HFF-Myc (cell line): ENCODE results near the gene HERC6.
A peak's percentile ranks its signal among the peaks of the same experiment; 100 is the strongest.
"Not testable (repeated sequence)": the region's sequence is repeated elsewhere in the genome, so short reads cannot be mapped to it uniquely, and the experiment has no call there.

Source experiments
- DNase-seq: peaks from one replicate; pipeline ENCODE4 v3.0.0-alpha.2; 2011; ENCODE audit warnings: low read depth; ENCODE audit errors: extremely low read depth
- H3K4me3 ChIP-seq: replicated peaks from 2 replicates; pipeline ENCODE4 v1.5.1; 2011; ENCODE audit warnings: low read depth, mild to moderate bottlenecking, control low read depth, low read length
- TF ChIP-seq, protein P1 (sequence below): IDR thresholded peaks from 2 replicates; pipeline ENCODE4 v1.5.1; 2012; ENCODE audit warnings: mild to moderate bottlenecking, low read depth, low read length, control low read depth; ENCODE audit errors: missing control alignments

Gene HERC6

DNA sequence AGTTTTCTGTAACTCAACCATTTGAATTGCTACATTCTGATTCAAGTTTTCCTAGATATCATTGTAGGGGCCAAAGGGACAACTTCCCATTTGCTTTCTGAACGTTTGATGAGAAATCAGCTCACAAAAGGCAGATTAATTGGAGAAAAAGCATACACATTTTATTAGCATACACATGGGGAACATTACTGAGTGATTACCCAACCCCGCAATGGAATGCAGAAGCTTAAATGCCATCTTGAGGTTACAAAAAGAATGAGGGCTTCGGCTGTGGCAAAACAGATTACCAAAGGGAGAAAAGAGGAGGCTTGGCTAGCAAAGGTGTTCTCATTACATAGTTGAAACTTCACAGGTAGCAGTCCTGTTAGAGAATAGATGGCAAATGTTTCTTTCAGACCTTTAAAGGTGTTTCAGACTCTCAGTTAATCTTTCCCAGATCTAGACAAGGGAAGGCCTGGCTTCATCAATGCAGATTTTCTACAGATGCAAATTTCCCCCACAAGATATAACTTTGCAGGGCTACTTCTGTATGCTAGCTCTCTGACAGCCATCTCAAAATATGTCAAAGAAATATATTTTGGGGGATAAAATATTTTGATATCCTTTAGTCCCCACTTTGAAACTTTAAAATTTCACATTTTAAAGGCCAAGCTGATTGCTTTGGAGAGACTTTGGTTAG is 26.5 kb upstream of the HERC6 start:
- TF ChIP-seq, protein P1, sequence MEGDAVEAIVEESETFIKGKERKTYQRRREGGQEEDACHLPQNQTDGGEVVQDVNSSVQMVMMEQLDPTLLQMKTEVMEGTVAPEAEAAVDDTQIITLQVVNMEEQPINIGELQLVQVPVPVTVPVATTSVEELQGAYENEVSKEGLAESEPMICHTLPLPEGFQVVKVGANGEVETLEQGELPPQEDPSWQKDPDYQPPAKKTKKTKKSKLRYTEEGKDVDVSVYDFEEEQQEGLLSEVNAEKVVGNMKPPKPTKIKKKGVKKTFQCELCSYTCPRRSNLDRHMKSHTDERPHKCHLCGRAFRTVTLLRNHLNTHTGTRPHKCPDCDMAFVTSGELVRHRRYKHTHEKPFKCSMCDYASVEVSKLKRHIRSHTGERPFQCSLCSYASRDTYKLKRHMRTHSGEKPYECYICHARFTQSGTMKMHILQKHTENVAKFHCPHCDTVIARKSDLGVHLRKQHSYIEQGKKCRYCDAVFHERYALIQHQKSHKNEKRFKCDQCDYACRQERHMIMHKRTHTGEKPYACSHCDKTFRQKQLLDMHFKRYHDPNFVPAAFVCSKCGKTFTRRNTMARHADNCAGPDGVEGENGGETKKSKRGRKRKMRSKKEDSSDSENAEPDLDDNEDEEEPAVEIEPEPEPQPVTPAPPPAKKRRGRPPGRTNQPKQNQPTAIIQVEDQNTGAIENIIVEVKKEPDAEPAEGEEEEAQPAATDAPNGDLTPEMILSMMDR = no peak
- no peak overlapping the region for H3K4me3 ChIP-seq
- peak; percentile 25 for DNase-seq

DNA sequence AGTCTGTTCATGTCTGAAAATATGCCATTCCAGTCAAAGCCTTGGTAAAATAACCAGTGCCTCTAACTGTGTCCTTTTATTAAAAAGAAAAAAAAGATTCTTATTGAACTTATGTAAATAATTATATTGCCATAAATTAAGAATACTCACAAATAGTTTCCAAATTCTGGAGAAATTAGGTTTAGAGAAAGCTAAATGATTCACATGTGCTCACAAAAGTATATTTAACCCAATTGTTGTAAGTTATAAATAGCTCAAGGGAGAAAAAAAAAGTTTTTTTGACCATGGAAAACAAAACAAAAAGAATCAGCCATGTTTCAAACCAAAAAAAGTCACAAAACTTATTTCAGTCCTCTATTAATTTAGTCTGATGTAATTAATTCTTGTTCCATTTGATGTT is 25.3 kb upstream of the HERC6 start:
- TF ChIP-seq, protein P1 = no peak

DNA sequence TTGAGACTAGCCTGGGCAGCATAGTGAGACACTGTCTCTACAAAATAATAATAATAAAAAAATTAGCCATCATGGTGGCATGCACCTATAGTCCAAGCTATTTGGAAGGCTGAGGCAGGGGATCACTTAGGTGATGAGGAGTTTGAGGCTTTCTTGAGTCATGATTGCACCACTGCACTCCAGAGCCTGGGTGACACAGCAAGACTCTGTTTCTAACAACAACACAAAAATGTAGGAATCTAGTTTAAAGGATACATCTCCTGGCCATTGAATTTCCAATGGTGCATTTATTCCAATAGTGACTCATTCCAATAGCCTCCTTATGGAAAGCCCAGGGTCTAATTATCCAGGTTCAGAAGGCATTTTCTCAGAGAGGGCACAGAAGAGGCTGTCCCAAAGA is 21.9 kb upstream of the HERC6 start:
- TF ChIP-seq, protein P1 = no peak
- no peak overlapping the region for H3K4me3 ChIP-seq
- DNase-seq = no peak

More for the DNA sequence above, 25.3 kb upstream of the HERC6 start:
- no peak for DNase-seq
- H3K4me3 ChIP-seq = no peak overlapping the region

DNA sequence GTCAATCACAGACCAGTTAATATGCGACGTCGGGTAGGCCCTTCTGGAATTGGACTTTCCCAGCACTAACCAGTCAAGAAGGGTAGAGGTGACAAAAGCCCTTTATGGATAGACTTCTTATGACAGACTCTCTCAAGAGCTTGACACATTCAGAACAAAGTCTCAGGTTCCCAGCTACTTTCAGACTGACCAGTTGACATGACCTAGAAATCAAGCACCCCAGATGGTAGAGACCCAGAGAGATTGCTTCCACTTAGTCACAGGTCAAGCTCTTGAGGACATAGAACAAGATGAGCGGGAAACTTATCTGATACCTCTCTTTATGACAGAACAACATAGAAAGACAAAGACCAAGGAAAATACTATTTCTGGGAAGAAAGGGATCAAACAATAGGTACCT is 21.4 kb upstream of the HERC6 start:
- H3K4me3 ChIP-seq = no peak overlapping the region
- DNase-seq = no peak
- TF ChIP-seq, protein P1 = no peak

DNA sequence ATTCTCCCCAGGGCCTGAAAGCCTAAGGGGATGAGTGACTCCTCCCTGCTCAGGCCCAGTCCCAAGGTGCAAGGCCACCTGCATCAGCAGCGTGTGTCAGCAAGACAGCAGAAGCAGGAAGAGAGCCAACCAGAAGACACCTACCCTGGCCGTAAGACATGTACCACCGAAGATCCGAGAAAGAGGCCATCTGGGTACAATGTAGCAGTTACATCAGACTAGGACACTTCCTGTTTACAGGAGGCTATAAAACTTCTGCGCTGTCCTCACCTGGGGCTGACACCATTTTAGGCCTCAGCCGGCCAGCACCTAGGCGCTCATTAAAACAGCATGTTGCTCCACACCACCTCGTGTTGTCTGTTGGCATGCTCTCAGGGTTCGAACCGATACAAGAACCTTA is 19.1 kb upstream of the HERC6 start:
- TF ChIP-seq, protein P1 = no peak
- no peak for DNase-seq
- no peak overlapping the region for H3K4me3 ChIP-seq

DNA sequence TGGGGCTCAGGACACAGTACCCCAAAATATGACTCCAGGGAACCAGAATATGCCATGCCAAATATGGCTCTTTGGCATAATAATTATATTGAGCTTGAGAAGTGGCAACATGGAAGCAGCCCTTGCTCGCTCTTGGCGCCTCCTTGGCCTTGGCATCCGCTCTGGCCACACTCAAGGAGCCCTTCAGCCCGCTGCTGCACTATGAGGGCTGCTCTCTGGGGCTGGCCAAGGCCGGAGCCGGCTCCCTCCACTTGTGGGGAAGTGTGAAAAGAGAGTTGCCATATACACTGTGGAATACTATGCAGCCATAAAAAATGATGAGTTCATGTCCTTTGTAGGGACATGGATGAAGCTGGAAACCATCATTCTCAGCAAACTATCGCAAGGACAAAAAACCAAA is 18.4 kb upstream of the HERC6 start:
- H3K4me3 ChIP-seq = no peak overlapping the region
- TF ChIP-seq, protein P1 = no peak
- no peak for DNase-seq

DNA sequence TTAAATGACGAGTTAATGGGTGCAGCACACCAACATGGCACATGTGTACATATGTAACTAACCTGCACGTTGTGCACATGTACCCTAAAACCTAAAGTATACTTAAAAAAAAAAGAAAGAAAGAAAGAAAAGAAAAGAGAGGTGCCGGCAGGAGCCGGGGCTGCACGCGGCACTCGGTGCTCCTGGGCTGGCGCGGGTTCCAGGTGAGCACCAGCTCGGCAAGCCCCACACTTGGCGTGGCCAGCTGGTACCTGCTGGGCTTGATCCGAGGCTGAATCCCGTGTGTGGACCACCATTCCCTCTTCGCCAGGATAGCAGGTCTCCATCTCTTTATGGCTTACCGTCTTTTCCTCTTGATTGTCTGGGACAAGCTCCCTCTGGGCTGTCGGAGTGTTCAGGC is 17.9 kb upstream of the HERC6 start:
- TF ChIP-seq, protein P1 = no peak
- no peak for DNase-seq

DNA sequence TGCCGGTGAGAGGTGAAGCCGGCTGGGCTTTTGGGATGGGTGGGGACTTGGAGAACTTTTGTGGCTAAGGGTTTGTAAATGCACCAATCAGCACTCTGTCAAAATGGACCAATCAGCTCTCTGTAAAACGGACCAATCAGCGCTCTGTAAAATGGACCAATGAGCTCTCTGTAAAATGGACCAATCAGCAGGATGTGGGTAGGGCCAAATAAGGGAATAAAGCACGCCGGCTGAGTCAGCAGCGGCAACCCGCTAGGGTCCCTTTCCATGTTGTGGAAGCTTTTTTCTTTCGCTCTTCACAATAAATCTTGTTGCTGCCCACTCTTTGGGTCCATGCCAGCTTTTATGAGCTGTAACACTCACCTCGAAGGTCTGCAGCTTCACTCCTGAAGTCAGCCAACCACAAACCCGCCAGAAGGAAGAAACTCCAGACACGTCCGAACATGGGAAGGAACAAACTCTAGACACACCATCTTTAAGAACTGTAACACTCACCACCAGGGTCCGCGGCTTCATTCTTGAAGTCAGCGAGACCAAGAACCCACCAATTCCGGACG is 17.4 kb upstream of the HERC6 start:
- DNase-seq = not testable (repeated sequence)

More for the DNA sequence above, 17.9 kb upstream of the HERC6 start:
- no peak overlapping the region for H3K4me3 ChIP-seq

More for the DNA sequence above, 17.4 kb upstream of the HERC6 start:
- not testable (repeated sequence) for H3K4me3 ChIP-seq
